Calu3 (cell line): ENCODE data around the gene MAML1. TPM values are rescaled to one million over a fixed set of nuclear protein-coding genes. Genes with fewer than 3 reads are reported as not detected.

Source experiments
- BruUV-seq: library from RNA; stranded (reverse); fragments of 400-500 nt; replicated peaks from 2 replicates; lab custom pipeline; 2021; lab: Mats Ljungman, UMichigan
- CTCF ChIA-PET: fragments of 300-600 bp; sonication (Branson Sonifier 250); formaldehyde crosslinking; loops from one replicate; lab custom pipeline; 2022; ENCODE audit warnings: antibody characterized with exemption; lab: Charles Lee
- DNase-seq: peaks from one replicate; pipeline ENCODE4 v3.0.0; 2022
- H3K27ac Mint-ChIP-seq: one replicate; pipeline ENCODE4 v1.8.0; 2022; ENCODE audit warnings: mixed read lengths; ENCODE audit not compliant: unreplicated experiment
- H3K27me3 Mint-ChIP-seq: one replicate; pipeline ENCODE4 v1.8.0; 2022; ENCODE audit warnings: mixed read lengths; ENCODE audit not compliant: unreplicated experiment
- H3K36me3 Mint-ChIP-seq: one replicate; pipeline ENCODE4 v1.8.0; 2022; ENCODE audit warnings: mild to moderate bottlenecking, moderate library complexity, mixed read lengths; ENCODE audit not compliant: insufficient read depth, unreplicated experiment
- H3K4me1 Mint-ChIP-seq: one replicate; pipeline ENCODE4 v1.8.0; 2022; ENCODE audit warnings: mild to moderate bottlenecking, low read depth, mixed read lengths; ENCODE audit not compliant: unreplicated experiment
- H3K4me3 Mint-ChIP-seq: one replicate; pipeline ENCODE4 v1.8.0; 2022; ENCODE audit warnings: mild to moderate bottlenecking, low read depth, moderate library complexity, mixed read lengths; ENCODE audit not compliant: unreplicated experiment
- H3K9me3 Mint-ChIP-seq: one replicate; pipeline ENCODE4 v1.8.0; 2022; ENCODE audit warnings: low read depth, mixed read lengths; ENCODE audit not compliant: unreplicated experiment
- CTCF ChIP-seq: fragments of 200-600 bp; IDR thresholded peaks from one replicate; pipeline ENCODE4 v1.8.0; 2022; ENCODE audit warnings: antibody characterized with exemption; ENCODE audit not compliant: unreplicated experiment
- intact Hi-C: fragments of 100-400 bp; cut with micrococcal nuclease; formaldehyde crosslinking; loops from one replicate; pipeline ENCODE4 v1.10.0; 2022; ENCODE audit not compliant: unreplicated experiment
- total RNA-seq: library from RNA; stranded (reverse); gene quantifications from 2 replicates; pipeline ENCODE4 v1.2.3, GENCODE V29; 2022

The MAML1 gene
- total RNA-seq, 1 experiment from 2014 or later: 38.5 TPM

- intact Hi-C loops: no loop called here
- Mint-ChIP-seq H3K9me3 (no peaks in the 10 kb centered on the region), H3K4me1 (peaks cover 16% of the 10 kb centered on the region), H3K36me3 (peaks cover 74% of the 10 kb centered on the region), H3K27me3 (no peaks in the 10 kb centered on the region), H3K4me3 (peak overlapping the region; percentile 72), H3K27ac (peak overlapping the region; percentile 72)
- DNase-seq: no peak
- CTCF ChIA-PET: interaction anchor here (0.9 kb wide), 1 partner anchor 98 kb away, joined by 3 read pairs; no protein-coding TSS in a partner anchor
- no peak for TF ChIP-seq CTCF
- no TSS peak for BruUV-seq
Measured at GRCh38 chr5:179794575-179794974, 62.0 kb downstream of the MAML1 start.

- TF ChIP-seq CTCF: no peak
- intact Hi-C loops: no loop called here
- peaks cover 16% of the 10 kb centered on the region for H3K4me1 Mint-ChIP-seq
Measured at GRCh38 chr5:179795049-179795862, 62.6 kb downstream of the MAML1 start.

GRCh38 chr5:179795863-179796833 lies 63.5 kb downstream of the MAML1 start:
- BruUV-seq: no TSS peak
- peak; percentile 79 for TF ChIP-seq CTCF
- Mint-ChIP-seq H3K9me3 (no peaks in the 10 kb centered on the region), H3K4me3 (peak overlapping the region; percentile 72), H3K4me1 (peaks cover 16% of the 10 kb centered on the region), H3K27me3 (no peaks in the 10 kb centered on the region), H3K36me3 (peaks cover 90% of the 10 kb centered on the region), H3K27ac (peak overlapping the region; percentile 87)
- DNase-seq: peak; percentile 95
- CTCF ChIA-PET: interaction anchor here (0.6 to 1.4 kb wide), 6 partner anchors 27 to 301 kb away, joined by 3 to 11 read pairs (median 6); no protein-coding TSS in a partner anchor
- intact Hi-C loops: no loop called here

More at GRCh38 chr5:179795049-179795862, 62.6 kb downstream of the MAML1 start:
- peak; percentile 40 for DNase-seq
- CTCF ChIA-PET: interaction anchor here (0.6 to 1.4 kb wide), 7 partner anchors 28 to 301 kb away, joined by 3 to 11 read pairs (median 6); no protein-coding TSS in a partner anchor
- Mint-ChIP-seq H3K4me3 (peak overlapping the region; percentile 72), H3K9me3 (no peaks in the 10 kb centered on the region), H3K36me3 (peaks cover 81% of the 10 kb centered on the region), H3K27ac (peak overlapping the region; percentile 72), H3K27me3 (no peaks in the 10 kb centered on the region)
- no TSS peak for BruUV-seq
